Measurements from ENCODE around the gene MARCHF3.

DNA sequence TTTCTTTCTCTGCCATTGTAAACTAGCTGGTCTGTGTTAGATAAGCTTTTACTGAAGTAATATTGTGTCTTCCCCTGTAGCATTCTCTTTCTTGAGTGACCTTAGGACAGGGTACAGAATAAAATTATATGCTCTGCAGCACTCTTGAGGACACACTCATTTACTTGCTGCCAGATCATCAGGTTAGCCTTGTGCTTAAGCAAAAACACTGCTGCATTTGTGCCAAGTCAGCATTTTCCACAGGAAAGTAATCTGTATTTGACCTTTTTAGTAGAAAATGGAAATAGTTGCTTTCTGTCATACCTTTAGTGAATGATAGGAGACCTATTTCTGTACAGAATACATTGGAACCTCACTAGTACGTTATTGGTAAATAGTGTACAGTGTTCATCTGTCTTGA lies 199.2 kb downstream of the MARCHF3 start:
- TF ChIP-seq CTCF (IDR thresholded peaks at IDR 0.05; ENCODE audit: insufficient read depth, low read depth, low read length) (no peak), EZH2 (IDR thresholded peaks at IDR 0.05; ENCODE audit: insufficient read depth, low read length) (no peak)
